ENCODE results near the gene CDH4. TPM values are rescaled to one million over a fixed set of nuclear protein-coding genes. Genes with fewer than 3 reads are reported as not detected.

Gene CDH4
- total and polyA plus RNA-seq, 2 donors (not counting 3 experiments of a cell fraction or from before 2014, with no cell fraction given), result 0.17 to 0.51 TPM

GRCh38 chr20:61895686-61896057 is 643.6 kb downstream of the CDH4 start:
- BruUV-seq (replicated peaks), result no TSS peak
- no peaks in the 10 kb centered on the region for H3K9me1 ChIP-seq (replicated peaks; ENCODE audit: control insufficient read depth, extremely low read depth, insufficient read depth, low read length)
- DNase-seq (ENCODE audit: low read depth, low spot score), result no peak
- no peaks in the 10 kb centered on the region for H4K20me1 ChIP-seq (replicated peaks; ENCODE audit: control insufficient read depth, extremely low read depth, insufficient read depth, low read length)
- intact Hi-C loops (cut with micrococcal nuclease) (no loop called here), dilution Hi-C loops (cut with MboI; ENCODE audit: extremely low pct_ligation_motif_present, low sequenced_read_pairs) (no loop called here)
- no peak overlapping the region for H3K27ac ChIP-seq (ENCODE audit: insufficient read depth, low read depth, low read length)
- FAIRE-seq, result no peak
- CTCF ChIA-PET, result interaction anchor here (1.1 to 2.1 kb wide), 6 partner anchors 16 to 1956 kb away, joined by 4 to 23 read pairs (median 4); partner anchors contain the start of genes FAM217B and PPP1R3D
- POLR2A ChIA-PET, result no interaction called here
- no peak for TF ChIP-seq POLR2AphosphoS5 (IDR thresholded peaks at IDR 0.05; ENCODE audit: insufficient read depth, low read depth, low read length)
- no peak for TF ChIP-seq POLR2A (IDR thresholded peaks at IDR 0.05; ENCODE audit: low read depth, low read length)
- no peak for TF ChIP-seq EZH2 (IDR thresholded peaks at IDR 0.05; ENCODE audit: borderline replicate concordance, low read depth, low read length, severe bottlenecking)
- H3K4me3 ChIP-seq (replicated peaks in 1 of 3; ENCODE audit: insufficient read depth in 1 of 3, low read depth in 1 of 3, low read length in 3 of 3), result no peak overlapping the region
- H3K79me2 ChIP-seq (ENCODE audit: control insufficient read depth, insufficient read depth, low read length), result no peaks in the 10 kb centered on the region
- no peak overlapping the region for H2AFZ ChIP-seq (ENCODE audit: low read depth, low read length)
- H3K4me1 ChIP-seq (ENCODE audit: control insufficient read depth, extremely low read depth, insufficient read depth, low read length), result no peaks in the 10 kb centered on the region
- no peaks in the 10 kb centered on the region for H3K36me3 ChIP-seq (ENCODE audit: control insufficient read depth in 2 of 2, extremely low read depth in 1 of 2, insufficient read depth in 2 of 2, low read length in 2 of 2)
- no peaks in the 10 kb centered on the region for H3K27me3 ChIP-seq (ENCODE audit: control insufficient read depth in 2 of 2, insufficient read depth in 2 of 2, low read length in 2 of 2)
- H3K4me2 ChIP-seq (ENCODE audit: insufficient read depth, low read length), result no peak overlapping the region
- no peaks in the 10 kb centered on the region for H3K9me3 ChIP-seq (replicated peaks; ENCODE audit: control insufficient read depth, insufficient read depth, low read length)
- no peak overlapping the region for H3K9ac ChIP-seq (replicated peaks; ENCODE audit: extremely low read depth, insufficient read depth, low read length)

GRCh38 chr20:61896058-61896961 is 644.2 kb downstream of the CDH4 start:
- no peaks in the 10 kb centered on the region for H3K4me1 ChIP-seq (ENCODE audit: control insufficient read depth, extremely low read depth, insufficient read depth, low read length)
- H3K27ac ChIP-seq (ENCODE audit: insufficient read depth, low read depth, low read length), result no peak overlapping the region
- no peaks in the 10 kb centered on the region for H3K36me3 ChIP-seq (ENCODE audit: control insufficient read depth in 2 of 2, extremely low read depth in 1 of 2, insufficient read depth in 2 of 2, low read length in 2 of 2)
- H3K4me2 ChIP-seq (ENCODE audit: insufficient read depth, low read length), result no peak overlapping the region
- H3K9me3 ChIP-seq (replicated peaks; ENCODE audit: control insufficient read depth, insufficient read depth, low read length), result no peaks in the 10 kb centered on the region
- DNase-seq (ENCODE audit: low read depth, low spot score), result peak; percentile 22
- TF ChIP-seq FOS (IDR thresholded peaks at IDR 0.05; ENCODE audit: borderline replicate concordance, insufficient read depth, low read length) (no peak), POLR2AphosphoS5 (IDR thresholded peaks at IDR 0.05; ENCODE audit: insufficient read depth, low read depth, low read length) (no peak), CTCF (IDR thresholded peaks at IDR 0.05; ENCODE audit: extremely low read depth in 1 of 2, insufficient read depth in 1 of 2, low read depth in 1 of 2, low read length in 2 of 2) (peak; percentile 63 to 86), MYC (IDR thresholded peaks at IDR 0.05; ENCODE audit: low read depth, low read length) (no peak)
- no peak overlapping the region for H2AFZ ChIP-seq (ENCODE audit: low read depth, low read length)
- H3K9me1 ChIP-seq (replicated peaks; ENCODE audit: control insufficient read depth, extremely low read depth, insufficient read depth, low read length), result no peaks in the 10 kb centered on the region
- intact Hi-C loops (cut with micrococcal nuclease), result no loop called here
- BruUV-seq (replicated peaks), result no TSS peak
- CTCF ChIA-PET, result interaction anchor here (0.6 to 2.1 kb wide), 8 partner anchors 10 to 1956 kb away, joined by 3 to 23 read pairs (median 4); partner anchors contain the start of genes FAM217B and PPP1R3D
- dilution Hi-C loops (cut with MboI; ENCODE audit: extremely low pct_ligation_motif_present, low sequenced_read_pairs), result no loop called here
- H3K79me2 ChIP-seq (ENCODE audit: control insufficient read depth, insufficient read depth, low read length), result no peaks in the 10 kb centered on the region
- H3K4me3 ChIP-seq (replicated peaks in 1 of 3; ENCODE audit: insufficient read depth in 1 of 3, low read depth in 1 of 3, low read length in 3 of 3), result no peak overlapping the region
- H3K27me3 ChIP-seq (ENCODE audit: control insufficient read depth in 2 of 2, insufficient read depth in 2 of 2, low read length in 2 of 2), result no peaks in the 10 kb centered on the region
- peak; percentile 82 for FAIRE-seq
- H3K9ac ChIP-seq (replicated peaks; ENCODE audit: extremely low read depth, insufficient read depth, low read length), result no peak overlapping the region
- POLR2A ChIA-PET, result no interaction called here
- no peaks in the 10 kb centered on the region for H4K20me1 ChIP-seq (replicated peaks; ENCODE audit: control insufficient read depth, extremely low read depth, insufficient read depth, low read length)

Data from endothelial cell of umbilical vein (primary cell).